OCI-M1 (cell line): ENCODE data around the gene CAMP.

ENCODE experiments used
- DNase-seq: peaks from one replicate; lab custom pipeline; 2025; lab: John Stamatoyannopoulos, UW

Gene CAMP

DNA sequence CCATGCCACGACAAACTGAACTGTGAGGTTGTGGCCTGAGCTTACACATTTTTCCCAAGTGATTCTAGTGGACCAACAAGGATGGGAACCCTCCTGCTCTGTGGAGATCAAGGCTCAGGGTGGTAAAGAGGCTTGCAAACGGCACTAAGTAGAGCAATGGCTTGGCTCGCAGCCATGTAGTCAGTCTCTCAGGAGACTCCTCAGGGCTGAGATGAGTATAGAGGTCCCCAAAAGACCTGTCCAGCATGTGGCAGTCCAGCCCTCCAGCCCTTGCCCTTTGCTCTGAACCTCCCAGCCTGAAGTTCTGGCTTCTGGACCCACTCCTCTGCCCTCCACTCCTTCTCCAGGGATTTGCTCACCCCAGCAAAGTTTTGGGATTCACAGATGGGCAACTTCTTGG lies 8.3 kb upstream of the CAMP start:
- DNase-seq, result no peak

DNA sequence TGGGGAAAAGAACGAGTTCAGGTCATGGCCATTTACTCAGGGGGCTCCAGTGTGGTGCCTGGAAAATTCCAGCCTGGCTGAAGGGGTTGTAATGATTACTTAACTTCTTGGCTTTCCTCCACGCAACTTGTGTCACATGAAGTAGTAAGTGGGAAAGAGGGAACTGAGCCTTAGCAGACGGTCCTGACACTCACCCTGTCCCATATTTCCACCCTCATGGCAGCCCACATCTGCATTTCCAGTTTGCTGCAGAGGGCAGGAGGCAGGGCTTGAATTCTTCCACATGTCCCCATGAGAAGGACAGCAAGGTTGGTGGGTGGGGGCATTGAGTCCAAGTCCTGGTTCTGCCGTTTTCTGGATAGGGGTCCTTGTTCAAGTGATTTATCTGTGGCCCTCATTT lies 7.8 kb upstream of the CAMP start:
- DNase-seq, result no peak

DNA sequence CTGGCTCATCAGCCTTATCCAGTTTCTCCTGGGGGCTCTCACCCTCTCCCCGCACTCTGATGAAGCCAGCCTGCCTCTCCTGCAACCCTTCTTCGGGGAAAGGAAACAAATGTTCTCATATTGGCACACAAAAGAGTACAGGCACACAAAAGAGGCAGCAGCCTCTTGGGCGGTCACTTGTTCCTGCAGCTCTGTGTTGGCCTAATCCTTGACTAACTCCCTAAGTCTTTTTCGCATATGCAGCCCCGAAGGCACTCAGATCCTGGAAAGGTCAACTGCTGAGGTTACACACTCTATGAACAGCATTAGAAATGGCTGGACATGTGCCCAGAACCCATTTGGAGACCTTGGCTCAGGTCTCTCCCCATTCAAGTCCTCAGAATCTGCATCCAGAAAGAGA lies 7.4 kb upstream of the CAMP start:
- no peak for DNase-seq

DNA sequence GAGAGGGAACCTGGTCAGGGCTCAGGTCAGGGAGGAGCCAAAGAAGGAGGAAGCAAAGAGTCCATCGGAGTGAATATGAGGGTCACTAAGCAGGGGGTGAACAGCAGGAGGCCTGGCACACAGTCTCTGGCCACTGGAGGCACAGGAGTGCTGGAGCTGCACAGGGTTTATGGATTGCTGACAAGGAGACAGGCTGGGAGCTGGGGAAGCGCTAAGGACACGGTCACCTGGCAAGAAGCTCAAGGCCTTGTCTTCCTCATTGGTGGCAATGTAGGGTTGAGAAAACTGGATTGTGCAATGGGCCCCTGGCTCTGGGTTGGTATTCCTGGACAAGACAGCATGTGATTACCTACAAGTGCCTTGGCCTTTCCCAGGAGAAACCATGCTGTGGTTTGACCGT lies 5.8 kb upstream of the CAMP start:
- no peak for DNase-seq

DNA sequence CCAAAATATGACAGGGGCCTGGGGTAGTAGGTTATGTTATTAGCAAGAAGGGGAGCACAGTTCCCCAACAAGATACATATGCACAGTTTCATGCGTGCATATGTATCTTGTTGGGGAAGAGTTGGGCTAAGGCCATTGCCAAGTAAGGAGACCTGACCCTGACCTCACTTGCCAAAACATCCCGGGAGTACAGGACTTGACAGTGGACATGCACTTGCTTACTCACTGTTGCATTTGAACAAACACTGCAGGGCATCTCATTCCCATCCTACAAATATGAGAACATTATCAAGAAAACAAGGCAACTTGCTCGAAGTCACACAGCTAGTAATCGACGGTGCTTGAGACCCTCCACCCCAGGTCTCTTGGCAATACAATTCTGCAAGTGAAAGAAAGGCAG lies 4.8 kb upstream of the CAMP start:
- DNase-seq, result no peak

DNA sequence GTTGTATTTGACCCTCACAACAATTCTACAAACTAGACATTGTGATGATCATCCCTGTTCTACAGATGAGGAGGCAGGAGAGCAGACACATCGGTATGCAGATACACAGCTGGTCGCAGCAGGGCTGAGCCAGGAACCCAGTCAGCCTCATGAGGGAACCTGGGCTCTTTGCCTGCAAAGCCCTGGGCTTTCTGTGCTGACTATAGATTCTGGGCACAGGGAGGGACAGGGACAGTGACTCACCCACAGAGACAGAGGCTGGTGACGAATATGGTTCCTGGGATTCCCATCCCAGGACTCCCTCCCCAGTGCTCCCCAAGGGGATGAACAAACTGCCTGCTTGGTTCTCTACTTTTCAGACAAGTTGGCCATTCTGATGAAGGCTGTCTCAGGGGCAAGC lies 3.8 kb upstream of the CAMP start:
- no peak for DNase-seq

GRCh38 chr3:48220746-48221145 lies 2.5 kb upstream of the CAMP start:
- DNase-seq, result no peak

DNA sequence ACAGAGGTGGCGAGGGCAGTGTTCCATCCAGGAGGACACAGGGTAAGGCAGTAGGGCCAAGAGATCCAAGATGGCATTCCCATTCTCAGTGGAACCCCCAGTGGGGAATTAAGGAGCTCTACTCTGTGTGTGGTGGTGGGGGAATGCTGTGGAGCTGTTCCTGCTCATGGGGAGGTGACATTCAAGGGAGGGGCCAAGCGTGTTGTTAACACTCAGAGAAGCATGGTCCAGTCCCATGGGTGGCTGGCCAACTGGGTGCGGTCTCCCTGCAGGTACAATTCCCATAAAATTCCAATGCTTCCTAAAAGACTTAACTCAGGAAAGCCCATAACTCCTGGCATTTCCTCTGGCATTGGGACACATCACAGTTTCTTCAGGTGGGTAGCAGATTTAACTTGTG lies 2.3 kb downstream of the CAMP start:
- no peak for DNase-seq

- no peak for DNase-seq
Observed at GRCh38 chr3:48226939-48227338, 3.6 kb downstream of the CAMP start.

- DNase-seq, result no peak
Observed at GRCh38 chr3:48232232-48232631, 8.9 kb downstream of the CAMP start.

GRCh38 chr3:48232734-48233133 lies 9.4 kb downstream of the CAMP start:
- peak; percentile 93 for DNase-seq

DNA sequence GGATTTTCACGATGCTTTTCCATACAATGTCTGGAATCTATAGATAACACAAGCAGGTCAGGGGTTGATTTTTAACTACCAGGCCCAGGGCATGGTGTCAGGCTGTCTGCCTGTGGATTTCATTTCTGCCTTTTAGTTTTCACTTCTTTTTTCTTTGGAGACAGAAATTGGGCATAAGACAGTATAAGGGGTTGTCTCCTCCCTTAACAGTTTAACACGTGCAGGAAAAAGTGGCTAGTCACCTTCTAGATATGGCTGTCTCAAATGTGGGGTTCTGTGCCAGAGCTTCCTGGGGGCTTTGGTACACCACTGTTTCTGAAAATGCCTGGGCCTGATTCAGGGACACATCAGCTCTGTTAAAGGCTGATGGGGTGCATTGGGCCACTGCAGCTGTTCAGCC lies 10.2 kb downstream of the CAMP start:
- no peak for DNase-seq

DNA sequence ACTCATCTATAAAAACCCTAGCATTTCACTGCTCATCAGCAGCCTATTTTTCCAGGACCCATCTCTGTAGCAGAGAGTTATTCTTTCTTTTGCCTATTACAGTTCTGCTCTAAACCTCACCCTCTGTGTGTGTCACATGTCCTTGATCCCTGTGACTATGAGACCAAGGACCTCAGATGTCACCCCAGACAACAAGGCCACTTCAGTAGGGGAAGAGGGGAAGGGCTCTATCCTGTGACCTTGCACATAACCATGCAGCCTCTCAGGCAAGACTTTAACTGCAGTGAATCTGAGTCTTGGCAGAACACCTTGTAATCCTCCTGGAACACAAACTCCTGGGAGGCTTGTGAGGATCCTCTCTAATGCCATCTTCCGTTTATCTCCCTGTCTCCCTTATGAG lies 13.2 kb downstream of the CAMP start:
- DNase-seq, result peak; percentile 59

DNA sequence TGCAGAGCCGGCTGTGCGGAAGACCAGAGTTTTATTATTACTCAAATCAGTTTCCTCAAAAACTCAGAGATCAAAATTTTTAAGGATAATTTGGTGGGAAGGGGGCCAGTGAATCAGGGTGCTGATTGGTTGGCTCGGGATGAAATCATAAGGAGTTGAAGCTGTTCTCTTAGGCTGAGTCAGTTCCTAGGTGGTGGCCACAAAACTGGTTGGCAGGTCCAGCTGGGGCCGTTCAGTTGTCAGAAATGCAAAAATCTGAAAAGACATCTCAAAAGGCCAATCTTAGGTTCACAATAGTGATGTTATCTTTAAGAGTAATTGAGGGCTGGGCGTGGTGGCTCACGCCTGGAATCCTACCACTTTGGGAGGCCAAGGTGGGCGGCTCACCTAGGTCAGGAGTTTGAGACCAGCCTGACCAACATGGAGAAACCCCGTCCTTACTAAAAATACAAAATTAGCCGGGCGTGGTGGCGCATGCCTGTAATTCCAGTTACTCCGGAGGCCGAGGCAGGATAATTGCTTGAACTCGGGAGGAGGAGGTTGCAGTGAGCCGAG lies 15.3 kb downstream of the CAMP start:
- no peak for DNase-seq

DNA sequence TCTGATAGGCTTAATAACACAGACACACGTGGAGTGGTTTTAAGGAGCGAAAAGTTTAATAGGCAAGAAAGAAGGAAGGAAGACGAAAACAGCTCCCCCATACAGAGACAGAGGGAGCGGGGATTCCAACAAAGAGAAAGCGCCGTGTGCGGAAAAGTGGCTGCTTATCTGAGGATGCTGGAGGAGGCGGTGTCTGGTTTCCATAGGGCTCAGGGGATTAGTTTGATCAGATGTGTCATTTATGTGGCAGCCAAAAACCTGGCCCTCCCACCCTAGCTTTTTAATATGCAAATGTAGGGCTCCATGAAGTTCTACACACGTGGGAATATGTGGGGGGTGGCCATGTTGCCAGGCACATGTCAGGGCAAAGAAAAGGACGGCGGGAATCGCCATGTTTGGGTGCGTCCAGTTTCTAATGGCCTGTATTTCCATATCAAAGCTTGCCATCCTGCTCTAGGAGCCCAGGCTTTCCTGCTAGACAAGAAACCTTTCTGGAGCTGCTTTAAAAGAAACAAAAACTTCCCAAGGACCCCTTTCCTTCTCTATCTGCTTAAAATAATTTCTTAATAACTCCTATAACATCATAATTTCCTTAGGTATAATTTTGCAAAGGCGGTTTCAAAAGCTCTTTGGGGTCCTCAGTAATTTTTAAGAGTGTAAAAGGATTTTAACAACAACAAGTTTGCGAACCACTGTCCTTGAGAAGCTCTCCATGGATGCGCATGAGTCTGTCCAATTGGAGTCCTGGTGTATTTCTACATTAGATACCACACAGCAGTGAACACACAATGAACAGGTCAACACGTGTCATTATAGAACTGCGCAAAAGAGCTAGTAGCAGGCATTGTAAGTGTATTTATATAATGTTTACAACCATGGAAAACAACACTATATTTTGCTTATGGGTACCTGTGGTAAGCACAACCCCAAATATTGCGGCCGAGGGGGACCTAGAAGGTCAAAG lies 17.0 kb downstream of the CAMP start:
- DNase-seq, result peak; percentile 92

DNA sequence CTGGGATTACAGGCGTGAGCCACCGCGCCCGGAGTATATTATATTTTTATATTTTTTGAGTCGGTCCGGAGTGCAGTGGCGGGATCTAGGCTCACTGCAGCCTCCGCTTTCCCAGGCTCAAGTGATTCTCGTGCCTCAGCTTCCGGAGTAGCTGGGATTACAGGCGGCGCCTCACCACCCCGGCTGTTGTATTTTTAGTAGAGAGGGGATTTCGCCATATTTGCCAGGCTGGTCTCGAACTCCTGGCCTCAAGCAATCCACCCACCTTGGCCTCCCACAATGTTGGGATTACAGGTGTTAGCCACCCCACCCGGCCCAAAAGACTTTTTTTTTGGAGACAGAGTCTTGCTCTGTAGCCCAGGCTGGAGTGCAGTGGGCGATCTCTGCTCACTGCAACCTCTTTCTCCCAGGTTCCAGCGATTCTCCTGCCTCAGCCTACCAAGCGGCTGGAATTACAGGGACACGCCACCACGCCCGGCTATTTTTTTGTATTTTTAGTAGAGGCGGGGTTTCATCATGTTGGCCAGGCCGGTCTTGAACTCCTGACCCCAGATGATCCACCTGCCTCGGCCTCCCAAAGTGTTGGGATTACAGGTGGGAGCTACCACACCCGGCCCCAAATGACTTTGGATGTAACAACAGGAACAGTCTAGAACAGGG lies 18.6 kb downstream of the CAMP start:
- DNase-seq, result peak; percentile 43

DNA sequence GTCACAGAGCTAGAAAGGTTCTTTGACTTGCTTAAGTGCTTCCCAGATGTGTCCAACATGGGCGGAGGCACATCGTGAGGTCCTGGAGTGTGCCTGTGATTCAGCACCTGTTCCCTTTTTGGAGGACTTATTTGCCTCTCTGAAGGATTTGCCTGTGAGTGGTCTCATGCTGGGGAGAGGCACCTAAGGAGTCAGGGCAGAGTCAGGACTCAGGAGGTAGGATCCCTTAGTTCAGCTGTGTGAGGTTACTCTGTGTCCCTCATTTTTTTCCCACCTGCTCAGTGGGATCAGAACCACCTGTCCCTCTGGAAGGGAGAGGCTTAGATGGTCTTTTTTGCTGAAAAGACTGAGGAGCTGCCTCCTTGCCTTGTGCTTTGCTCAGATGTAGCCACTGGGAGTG lies 20.6 kb downstream of the CAMP start:
- no peak for DNase-seq

GRCh38 chr3:48244461-48244860 lies 21.2 kb downstream of the CAMP start:
- DNase-seq, result no peak

DNA sequence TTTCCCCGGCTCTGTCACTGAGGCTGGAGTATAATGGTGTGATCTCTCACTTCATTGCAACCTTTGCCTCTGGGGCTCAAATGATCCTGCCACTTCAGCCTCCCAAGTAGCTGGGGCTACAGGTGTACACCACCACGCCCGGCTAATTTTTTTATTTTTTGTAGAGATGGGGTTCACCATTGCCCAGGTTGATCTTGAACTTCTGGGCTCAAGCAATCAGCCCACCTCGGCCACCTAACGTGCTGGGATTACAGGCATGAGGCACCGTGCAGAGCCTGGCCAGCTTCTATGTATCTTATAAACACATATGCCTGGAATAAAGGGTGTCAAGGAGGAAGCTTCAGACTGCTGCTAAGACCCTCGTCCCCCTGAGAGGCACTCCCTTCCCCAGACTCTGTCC lies 21.8 kb downstream of the CAMP start:
- no peak for DNase-seq

- DNase-seq, result peak; percentile 77
Observed at GRCh38 chr3:48247401-48247811, 24.1 kb downstream of the CAMP start.

DNA sequence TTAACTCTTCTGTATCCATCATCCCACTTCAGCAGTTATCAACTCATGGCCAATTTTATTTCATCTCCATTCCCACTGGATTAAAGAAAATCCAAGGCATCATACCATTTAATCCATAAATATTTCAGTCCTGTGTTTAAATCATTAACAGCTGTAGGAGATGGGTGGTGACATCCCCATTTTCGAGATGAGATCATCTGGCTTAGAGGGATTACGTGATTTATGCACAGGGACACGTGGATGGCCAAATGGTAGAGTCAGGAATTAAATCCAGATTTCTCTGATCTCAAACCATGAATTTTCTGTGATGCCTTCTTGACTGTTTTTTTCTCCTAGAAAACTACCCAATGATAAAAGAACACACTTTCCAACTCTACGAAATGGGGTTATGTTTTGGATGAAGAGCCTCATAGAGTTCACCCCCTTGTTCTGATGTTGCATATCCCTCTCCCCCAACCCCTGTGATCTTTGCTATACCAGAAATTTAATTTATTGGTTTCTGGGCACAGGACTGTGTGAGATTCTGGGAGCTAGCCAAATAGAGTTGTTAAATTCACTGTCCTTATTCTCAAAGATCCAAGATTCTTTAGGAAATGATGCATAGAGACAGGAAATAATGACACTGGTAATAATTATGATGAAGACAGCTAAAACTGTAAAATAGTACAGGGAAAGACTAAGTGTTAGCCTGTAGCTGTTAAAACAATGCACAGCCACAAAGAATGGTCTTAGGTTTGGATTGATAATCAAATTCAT lies 25.0 kb downstream of the CAMP start:
- DNase-seq, result no peak

DNA sequence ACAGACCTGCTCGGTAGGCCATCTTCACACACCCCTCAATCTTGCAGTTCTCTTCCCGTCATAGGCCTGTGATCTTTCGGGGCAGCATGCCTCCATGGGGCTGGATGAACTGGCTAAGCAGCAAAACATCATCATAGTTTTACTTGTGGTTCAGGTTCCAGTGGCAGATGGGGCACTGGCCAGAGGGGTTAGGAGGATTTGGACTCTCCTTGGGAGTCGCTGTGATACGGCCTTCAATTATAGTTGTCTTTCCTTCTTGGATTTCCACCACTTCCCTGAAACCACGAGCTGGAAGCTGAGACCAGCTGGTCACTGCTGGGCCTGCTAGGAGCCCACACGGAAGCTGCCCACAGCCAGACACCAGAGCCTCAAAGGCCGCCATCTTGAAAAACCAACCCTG lies 33.3 kb downstream of the CAMP start:
- no peak for DNase-seq
